LNCAP (cell line): Measurements from ENCODE around the gene TMEM40.

Experiments
- TF ChIP-seq, protein P1 (sequence below): fragments of 450-650 bp; IDR thresholded peaks from 2 replicates; pipeline ENCODE4 v1.5.1; 2017; ENCODE audit warnings: mild to moderate bottlenecking

Gene TMEM40

GRCh38 chr3:12706504-12707253 is 52.4 kb downstream of the TMEM40 start:
- TF ChIP-seq, protein P1, sequence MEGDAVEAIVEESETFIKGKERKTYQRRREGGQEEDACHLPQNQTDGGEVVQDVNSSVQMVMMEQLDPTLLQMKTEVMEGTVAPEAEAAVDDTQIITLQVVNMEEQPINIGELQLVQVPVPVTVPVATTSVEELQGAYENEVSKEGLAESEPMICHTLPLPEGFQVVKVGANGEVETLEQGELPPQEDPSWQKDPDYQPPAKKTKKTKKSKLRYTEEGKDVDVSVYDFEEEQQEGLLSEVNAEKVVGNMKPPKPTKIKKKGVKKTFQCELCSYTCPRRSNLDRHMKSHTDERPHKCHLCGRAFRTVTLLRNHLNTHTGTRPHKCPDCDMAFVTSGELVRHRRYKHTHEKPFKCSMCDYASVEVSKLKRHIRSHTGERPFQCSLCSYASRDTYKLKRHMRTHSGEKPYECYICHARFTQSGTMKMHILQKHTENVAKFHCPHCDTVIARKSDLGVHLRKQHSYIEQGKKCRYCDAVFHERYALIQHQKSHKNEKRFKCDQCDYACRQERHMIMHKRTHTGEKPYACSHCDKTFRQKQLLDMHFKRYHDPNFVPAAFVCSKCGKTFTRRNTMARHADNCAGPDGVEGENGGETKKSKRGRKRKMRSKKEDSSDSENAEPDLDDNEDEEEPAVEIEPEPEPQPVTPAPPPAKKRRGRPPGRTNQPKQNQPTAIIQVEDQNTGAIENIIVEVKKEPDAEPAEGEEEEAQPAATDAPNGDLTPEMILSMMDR: peak; percentile 84

DNA sequence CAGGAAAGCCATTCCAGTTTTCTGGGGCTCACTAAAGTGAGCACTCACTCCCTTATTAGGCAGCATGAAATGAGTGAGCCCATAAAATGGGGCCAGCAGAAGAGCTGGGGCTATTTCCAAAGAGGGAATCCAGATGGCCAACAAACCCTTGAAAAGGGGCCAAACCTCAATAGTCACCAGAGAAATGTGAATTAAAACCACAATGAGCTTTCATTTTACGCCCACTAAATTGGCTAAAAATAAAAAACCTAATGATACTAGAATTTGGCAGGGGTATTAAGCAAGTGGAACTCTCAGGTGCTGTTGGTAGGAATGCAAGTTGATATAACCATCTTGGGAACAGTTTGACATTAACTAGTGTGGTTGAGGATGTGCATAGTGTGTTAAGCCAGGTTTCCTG is 53.1 kb downstream of the TMEM40 start:
- TF ChIP-seq, protein P1: no peak

GRCh38 chr3:12705374-12705926 is 53.6 kb downstream of the TMEM40 start:
- TF ChIP-seq, protein P1: no peak

DNA sequence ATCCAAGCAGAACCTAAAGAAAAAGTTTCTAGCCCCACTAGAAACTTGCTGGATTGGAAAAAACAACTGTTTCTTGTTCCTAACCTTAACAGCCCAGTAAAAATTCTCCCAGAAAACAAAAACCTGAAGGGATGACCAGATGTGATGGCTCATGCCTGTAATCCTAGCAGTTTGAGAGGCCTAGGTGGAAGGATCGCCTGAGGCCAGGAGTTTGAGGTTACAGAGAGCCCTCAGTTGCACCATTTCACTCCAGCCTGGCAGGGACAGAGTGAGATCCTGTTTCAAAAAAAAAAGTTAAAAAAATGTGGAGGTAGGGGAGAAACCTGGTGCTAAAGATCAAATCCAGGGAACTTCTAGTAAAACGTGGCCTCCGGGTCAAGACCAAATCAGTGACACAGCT is 56.6 kb downstream of the TMEM40 start:
- TF ChIP-seq, protein P1: no peak

DNA sequence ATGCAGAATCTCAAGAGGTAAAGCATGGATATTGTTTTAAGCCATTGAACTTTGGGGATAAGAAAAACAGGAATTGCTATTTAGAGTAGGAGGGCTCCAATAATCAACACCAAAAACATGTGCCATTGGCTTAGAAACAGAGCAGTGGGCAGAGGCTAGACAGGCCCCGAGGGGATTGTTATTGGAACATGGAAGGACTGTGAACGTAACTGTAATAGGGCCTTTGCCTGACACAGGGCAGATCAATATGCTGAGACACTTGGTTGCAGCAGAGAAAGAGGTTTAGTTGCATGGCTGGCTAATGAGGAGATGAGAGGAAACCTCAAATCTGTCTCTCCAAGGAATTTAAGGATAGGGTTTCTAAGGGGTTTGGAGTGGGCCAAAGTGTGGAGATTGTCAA is 58.3 kb downstream of the TMEM40 start:
- TF ChIP-seq, protein P1: no peak

GRCh38 chr3:12695916-12696315 is 63.1 kb downstream of the TMEM40 start:
- TF ChIP-seq, protein P1: no peak

GRCh38 chr3:12695112-12695511 is 63.9 kb downstream of the TMEM40 start:
- TF ChIP-seq, protein P1: no peak

- TF ChIP-seq, protein P1: no peak
Observed at GRCh38 chr3:12692444-12692843, 66.6 kb downstream of the TMEM40 start.
